Measurements from ENCODE around the gene MYOG. TPM values are rescaled to one million over a fixed set of nuclear protein-coding genes. Genes with fewer than 3 reads are reported as not detected.

MYOG gene
- total and polyA plus RNA-seq, 7 experiments from 2014 or later = not detected

- intact Hi-C loops (cut with micrococcal nuclease) = no loop called here
- Mint-ChIP-seq H3K36me3 (peaks cover 0 to 24% (median 0%) of the 10 kb centered on the region in 5 donors), H3K9me3 (no peaks in the 10 kb centered on the region), H3K27me3 (peaks cover 11 to 45% (median 42%) of the 10 kb centered on the region in 5 donors), H3K4me1 (peaks cover 5 to 11% (median 8%) of the 10 kb centered on the region in 7 donors), H3K27ac (no peak overlapping the region), H3K4me3 (peak overlapping the region in 1 of 10 donors; percentile 46)
- H3K4me3 ChIP-seq (ENCODE audit: low read length) = no peak overlapping the region
- H3K27me3 ChIP-seq (ENCODE audit: control insufficient read depth in 2 of 2, insufficient read depth in 2 of 2, low read length in 2 of 2) = no peaks in the 10 kb centered on the region
- no peak for DNase-seq
- ATAC-seq = no peak
- POLR2A ChIA-PET = no interaction called here
- H3K9me3 ChIP-seq (ENCODE audit: control insufficient read depth in 2 of 3, low read length in 3 of 3) = no peaks in the 10 kb centered on the region
- H3K4me1 ChIP-seq (ENCODE audit: control insufficient read depth in 2 of 2, insufficient read depth in 2 of 2, low read length in 2 of 2) = no peaks in the 10 kb centered on the region
- H3K27ac ChIP-seq (ENCODE audit: low read depth, low read length) = no peak overlapping the region
- CTCF ChIA-PET = no interaction called here
- no peaks in the 10 kb centered on the region for H3K36me3 ChIP-seq (ENCODE audit: control insufficient read depth in 2 of 3, insufficient read depth in 3 of 3, low read length in 3 of 3)
These were observed 12.3 kb downstream of the MYOG start for GRCh38 chr1:203073469-203073868.

GRCh38 chr1:203072911-203073310 is 12.9 kb downstream of the MYOG start:
- POLR2A ChIA-PET = no interaction called here
- H3K4me3 Mint-ChIP-seq = no peak overlapping the region

GRCh38 chr1:203072002-203072602 is 13.7 kb downstream of the MYOG start:
- peaks cover 5 to 11% (median 8%) of the 10 kb centered on the region in 7 donors for H3K4me1 Mint-ChIP-seq
- Histone ChIP-seq H3K27me3 (ENCODE audit: control insufficient read depth in 2 of 2, insufficient read depth in 2 of 2, low read length in 2 of 2) (no peaks in the 10 kb centered on the region), H3K27ac (ENCODE audit: low read depth, low read length) (no peak overlapping the region), H3K9me3 (ENCODE audit: control insufficient read depth in 2 of 3, low read length in 3 of 3) (no peaks in the 10 kb centered on the region), H3K4me3 (ENCODE audit: low read length) (no peak overlapping the region), H3K36me3 (ENCODE audit: control insufficient read depth in 2 of 3, insufficient read depth in 3 of 3, low read length in 3 of 3) (no peaks in the 10 kb centered on the region), H3K4me1 (ENCODE audit: control insufficient read depth in 2 of 2, insufficient read depth in 2 of 2, low read length in 2 of 2) (no peaks in the 10 kb centered on the region)
- H3K9me3 Mint-ChIP-seq = no peaks in the 10 kb centered on the region
- DNase-seq = no peak
- intact Hi-C loops (cut with micrococcal nuclease) = no loop called here
- H3K36me3 Mint-ChIP-seq = peaks cover 0 to 26% (median 0%) of the 10 kb centered on the region in 5 donors
- peaks cover 9 to 33% (median 31%) of the 10 kb centered on the region in 5 donors for H3K27me3 Mint-ChIP-seq
- CTCF ChIA-PET = no interaction called here
- ATAC-seq = no peak
- H3K27ac Mint-ChIP-seq = no peak overlapping the region
- H3K4me3 Mint-ChIP-seq = no peak overlapping the region
- POLR2A ChIA-PET = no interaction called here

More at GRCh38 chr1:203072911-203073310, 12.9 kb downstream of the MYOG start:
- Mint-ChIP-seq H3K4me1 (peaks cover 5 to 11% (median 8%) of the 10 kb centered on the region in 7 donors), H3K9me3 (no peaks in the 10 kb centered on the region), H3K36me3 (peaks cover 0 to 24% (median 0%) of the 10 kb centered on the region in 5 donors), H3K27ac (no peak overlapping the region), H3K27me3 (peaks cover 11 to 41% (median 39%) of the 10 kb centered on the region in 5 donors)
- H3K4me1 ChIP-seq (ENCODE audit: control insufficient read depth in 2 of 2, insufficient read depth in 2 of 2, low read length in 2 of 2) = no peaks in the 10 kb centered on the region
- intact Hi-C loops (cut with micrococcal nuclease) = no loop called here
- DNase-seq = no peak
- ATAC-seq = no peak
- no peak overlapping the region for H3K4me3 ChIP-seq (ENCODE audit: low read length)
- no peak overlapping the region for H3K27ac ChIP-seq (ENCODE audit: low read depth, low read length)
- H3K36me3 ChIP-seq (ENCODE audit: control insufficient read depth in 2 of 3, insufficient read depth in 3 of 3, low read length in 3 of 3) = no peaks in the 10 kb centered on the region
- H3K27me3 ChIP-seq (ENCODE audit: control insufficient read depth in 2 of 2, insufficient read depth in 2 of 2, low read length in 2 of 2) = no peaks in the 10 kb centered on the region
- CTCF ChIA-PET = no interaction called here
- no peaks in the 10 kb centered on the region for H3K9me3 ChIP-seq (ENCODE audit: control insufficient read depth in 2 of 3, low read length in 3 of 3)

GRCh38 chr1:203069030-203069747 is 16.6 kb downstream of the MYOG start:
- Histone ChIP-seq H3K36me3 (ENCODE audit: control insufficient read depth in 2 of 3, insufficient read depth in 3 of 3, low read length in 3 of 3) (no peaks in the 10 kb centered on the region), H3K9me3 (ENCODE audit: control insufficient read depth in 2 of 3, low read length in 3 of 3) (no peaks in the 10 kb centered on the region), H3K27ac (ENCODE audit: low read depth, low read length) (no peak overlapping the region), H3K4me1 (ENCODE audit: control insufficient read depth in 2 of 2, insufficient read depth in 2 of 2, low read length in 2 of 2) (no peaks in the 10 kb centered on the region), H3K27me3 (ENCODE audit: control insufficient read depth in 2 of 2, insufficient read depth in 2 of 2, low read length in 2 of 2) (no peaks in the 10 kb centered on the region), H3K4me3 (ENCODE audit: low read length) (no peak overlapping the region)
- Mint-ChIP-seq H3K4me1 (peaks cover 0 to 3% (median 0%) of the 10 kb centered on the region in 7 donors), H3K27ac (no peak overlapping the region), H3K9me3 (no peaks in the 10 kb centered on the region), H3K27me3 (peaks cover 0 to 19% (median 13%) of the 10 kb centered on the region in 5 donors), H3K4me3 (no peak overlapping the region), H3K36me3 (peaks cover 0 to 22% (median 0%) of the 10 kb centered on the region in 5 donors)
- intact Hi-C loops (cut with micrococcal nuclease) = no loop called here
- CTCF ChIA-PET = interaction anchor here (0.6 kb wide), 1 partner anchor 271 kb away, joined by 6 read pairs; no protein-coding TSS in a partner anchor
- POLR2A ChIA-PET = no interaction called here
- peak; percentile 54 for ATAC-seq
- DNase-seq = no peak

GRCh38 chr1:203066965-203067364 is 18.8 kb downstream of the MYOG start:
- no peak overlapping the region for H3K4me3 Mint-ChIP-seq
- Histone ChIP-seq H3K4me3 (ENCODE audit: low read length) (no peak overlapping the region), H3K36me3 (ENCODE audit: control insufficient read depth in 2 of 3, insufficient read depth in 3 of 3, low read length in 3 of 3) (no peaks in the 10 kb centered on the region), H3K9me3 (ENCODE audit: control insufficient read depth in 2 of 3, low read length in 3 of 3) (no peaks in the 10 kb centered on the region), H3K27me3 (ENCODE audit: control insufficient read depth in 2 of 2, insufficient read depth in 2 of 2, low read length in 2 of 2) (no peaks in the 10 kb centered on the region), H3K27ac (ENCODE audit: low read depth, low read length) (no peak overlapping the region), H3K4me1 (ENCODE audit: control insufficient read depth in 2 of 2, insufficient read depth in 2 of 2, low read length in 2 of 2) (no peaks in the 10 kb centered on the region)
- DNase-seq (no peak), ATAC-seq (no peak)
- ChIA-PET CTCF (no interaction called here), POLR2A (no interaction called here)
- H3K4me1 Mint-ChIP-seq = peaks cover 0 to 8% (median 0%) of the 10 kb centered on the region in 7 donors
- peaks cover 0 to under 1% (median 0%) of the 10 kb centered on the region in 5 donors for H3K27me3 Mint-ChIP-seq
- no peak overlapping the region for H3K27ac Mint-ChIP-seq
- peaks cover 0 to 16% (median 0%) of the 10 kb centered on the region in 5 donors for H3K36me3 Mint-ChIP-seq
- no peaks in the 10 kb centered on the region for H3K9me3 Mint-ChIP-seq
- intact Hi-C loops (cut with micrococcal nuclease) = no loop called here

- H3K27me3 Mint-ChIP-seq = peaks cover 0 to 1% (median 0%) of the 10 kb centered on the region in 5 donors
- no peaks in the 10 kb centered on the region for H3K4me1 ChIP-seq (ENCODE audit: control insufficient read depth in 2 of 2, insufficient read depth in 2 of 2, low read length in 2 of 2)
These were observed 19.8 kb downstream of the MYOG start for GRCh38 chr1:203065986-203066385.

More at GRCh38 chr1:203065986-203066385, 19.8 kb downstream of the MYOG start:
- Mint-ChIP-seq H3K27ac (no peak overlapping the region), H3K9me3 (no peaks in the 10 kb centered on the region), H3K4me3 (no peak overlapping the region), H3K4me1 (peaks cover 0 to 8% (median 0%) of the 10 kb centered on the region in 7 donors), H3K36me3 (peaks cover 0 to 14% (median 0%) of the 10 kb centered on the region in 5 donors)
- intact Hi-C loops (cut with micrococcal nuclease) = no loop called here
- no peaks in the 10 kb centered on the region for H3K36me3 ChIP-seq (ENCODE audit: control insufficient read depth in 2 of 3, insufficient read depth in 3 of 3, low read length in 3 of 3)
- no peak for ATAC-seq
- POLR2A ChIA-PET = no interaction called here
- H3K27ac ChIP-seq (ENCODE audit: low read depth, low read length) = no peak overlapping the region
- CTCF ChIA-PET = interaction anchor here (1.0 kb wide), 1 partner anchor 27 kb away, joined by 3 read pairs; no protein-coding TSS in a partner anchor
- no peak overlapping the region for H3K4me3 ChIP-seq (ENCODE audit: low read length)
- H3K27me3 ChIP-seq (ENCODE audit: control insufficient read depth in 2 of 2, insufficient read depth in 2 of 2, low read length in 2 of 2) = no peaks in the 10 kb centered on the region
- no peak for DNase-seq
- no peaks in the 10 kb centered on the region for H3K9me3 ChIP-seq (ENCODE audit: control insufficient read depth in 2 of 3, low read length in 3 of 3)

Measured in naive thymus-derived CD4-positive, alpha-beta T cell (primary cell).